ENCODE data around the gene PDIK1L.
A peak's percentile ranks its signal among the peaks of the same experiment; 100 is the strongest.

Gene PDIK1L

DNA sequence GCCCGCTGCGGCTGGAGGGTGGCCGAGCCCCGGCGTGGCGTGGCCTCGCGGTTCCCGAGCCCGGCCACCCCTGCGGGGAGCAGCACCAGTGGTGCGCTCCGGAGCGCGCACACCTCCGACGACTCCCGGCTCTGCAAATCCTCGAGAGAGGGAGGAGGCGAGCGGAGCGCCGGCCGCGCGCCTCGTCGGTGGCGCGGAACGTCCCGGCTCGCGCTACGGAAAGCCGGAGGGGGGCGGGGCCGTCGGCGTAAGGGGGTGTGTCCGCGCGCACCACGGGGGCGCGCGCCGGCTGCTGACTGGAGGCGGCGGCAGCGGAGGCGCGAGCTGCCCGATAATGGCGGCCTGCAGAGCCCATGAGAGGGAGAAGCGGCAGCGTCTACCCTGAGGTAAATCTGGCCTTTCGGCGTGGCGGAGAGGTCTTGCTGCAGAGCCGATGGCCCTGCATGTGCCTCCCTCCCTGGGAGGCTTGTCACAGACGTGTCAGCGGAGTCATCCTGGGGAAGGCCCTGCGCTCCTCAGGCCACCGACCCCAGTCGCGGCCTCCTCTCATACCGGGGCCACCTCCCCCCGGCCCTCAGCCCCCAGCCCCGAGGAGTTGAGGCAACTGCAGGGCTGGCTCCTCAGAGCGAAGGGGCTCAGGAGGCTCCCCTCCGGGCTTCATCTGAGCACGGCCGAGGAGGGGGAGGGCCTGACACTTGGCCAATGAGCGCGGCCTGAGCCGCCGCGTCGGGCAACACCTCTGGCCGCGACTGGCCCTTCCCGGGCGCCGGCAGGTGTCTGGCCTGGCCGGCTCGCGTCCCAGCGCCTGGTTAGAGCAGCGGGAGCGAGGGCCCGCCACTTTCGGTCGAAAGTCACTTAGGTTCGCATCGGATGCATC, at the start of gene PDIK1L:
Gene PDIK1L (plus strand): TSS at position 295 of the 877 bp plus-strand sequence. CDS start 2,485 bp downstream, outside the sequence.
- peak; percentile 56 to 96 (median 88) for DNase-seq

DNA sequence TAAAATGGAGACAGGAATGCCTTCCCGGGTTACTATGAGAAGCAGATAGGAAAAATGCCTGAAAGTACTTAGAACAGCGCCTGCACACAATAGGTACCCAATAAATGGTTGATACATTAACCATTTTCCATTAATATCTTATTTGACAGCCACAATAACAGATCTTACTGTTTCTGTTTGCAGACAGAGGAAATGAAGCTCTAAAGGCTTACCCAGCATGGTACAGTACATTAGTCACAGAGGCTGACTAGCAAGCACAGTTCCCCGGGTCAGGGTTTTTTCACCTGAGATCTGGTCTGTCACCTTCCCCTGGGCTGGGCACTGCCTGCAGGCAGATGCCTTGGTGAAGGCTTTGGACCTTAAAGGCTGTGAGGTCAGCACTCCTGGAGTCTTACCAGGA, 47.1 kb upstream of the PDIK1L start:
- DNase-seq: no peak

DNA sequence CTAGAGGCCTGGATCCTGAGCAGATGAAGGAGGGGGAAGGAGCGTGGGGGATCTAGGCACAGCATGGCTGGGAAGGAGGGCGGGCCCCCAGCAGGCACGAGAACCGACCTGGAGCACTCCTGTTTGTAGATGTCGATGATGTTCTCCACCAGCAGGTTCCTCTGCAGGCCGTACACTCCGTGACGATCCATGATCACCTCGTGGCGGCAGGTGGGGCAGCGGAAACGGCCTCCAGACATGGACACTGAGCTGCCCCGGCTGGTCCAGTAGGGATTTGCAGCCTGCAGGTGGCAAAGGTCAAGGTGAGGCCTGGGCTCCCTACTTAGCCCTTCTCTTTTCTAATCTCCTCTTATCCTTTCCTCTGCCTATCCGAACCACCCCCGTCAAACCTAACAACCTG, 45.5 kb upstream of the PDIK1L start:
- DNase-seq: no peak

DNA sequence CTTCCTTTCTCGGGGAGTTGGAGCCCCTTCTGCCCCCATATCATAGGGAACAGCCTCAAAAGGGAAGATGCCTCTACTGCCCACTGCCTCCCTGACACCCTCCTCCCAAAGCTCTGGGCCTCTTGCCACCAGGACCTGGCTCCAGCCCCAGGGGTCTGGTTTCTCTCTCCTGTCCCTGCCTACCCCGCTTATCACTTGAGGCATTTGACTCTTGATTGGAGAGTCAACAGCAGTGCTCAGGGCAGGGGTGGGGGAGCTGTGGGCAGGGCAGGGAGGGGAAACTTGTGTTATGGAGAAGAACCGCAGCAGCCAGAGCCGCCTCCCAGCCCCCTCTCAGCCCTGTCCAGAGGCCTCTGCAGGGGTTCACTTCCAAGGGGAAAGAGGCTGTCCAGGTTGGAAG, 44.8 kb upstream of the PDIK1L start:
- no peak for DNase-seq

DNA sequence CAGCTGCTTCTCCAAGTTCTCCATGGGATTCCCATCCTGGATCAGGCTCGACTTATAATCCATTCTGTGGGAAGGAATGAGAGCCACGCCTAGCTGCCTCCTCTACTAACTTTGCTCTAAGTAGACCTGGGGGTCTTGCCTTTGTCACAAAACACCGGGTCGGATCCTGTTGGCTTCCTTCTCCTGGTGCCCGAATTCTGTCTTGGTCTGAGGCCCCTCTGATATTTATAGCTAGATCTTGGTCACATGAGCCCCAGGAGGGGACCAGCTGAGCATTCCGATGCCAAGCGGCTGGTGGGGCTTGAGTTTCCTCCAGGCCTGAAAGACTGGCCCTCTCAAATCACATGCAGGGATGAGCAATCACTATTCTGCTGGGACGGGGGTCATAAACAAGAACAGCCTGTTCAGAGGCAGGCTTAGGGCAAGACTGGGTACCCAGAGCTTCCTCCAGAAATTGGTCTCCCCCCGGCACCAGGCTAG, 44.2 kb upstream of the PDIK1L start, which contains the start of gene TRIM63:
Gene TRIM63 (minus strand): TSS at position 199 of the 480 bp plus-strand sequence. CDS start 136 bp downstream, at position 63.
- no peak for DNase-seq

DNA sequence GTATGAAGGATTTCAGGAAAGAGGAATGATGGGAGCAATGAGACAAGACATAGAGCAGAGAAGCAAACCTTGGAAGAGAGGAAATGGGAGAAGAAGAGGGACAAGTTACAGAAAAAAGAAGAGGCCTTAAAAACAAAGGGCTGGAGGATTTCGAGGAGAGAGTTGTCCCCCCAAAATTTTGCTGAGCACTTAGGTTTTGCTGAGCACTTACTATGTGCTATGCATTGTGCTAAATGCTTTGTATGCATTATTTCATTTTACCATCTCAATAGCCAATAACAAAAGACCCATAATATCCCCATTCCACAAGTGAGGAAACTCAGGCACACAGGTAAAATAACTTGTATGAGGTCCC, 41.7 kb upstream of the PDIK1L start:
- DNase-seq: no peak

DNA sequence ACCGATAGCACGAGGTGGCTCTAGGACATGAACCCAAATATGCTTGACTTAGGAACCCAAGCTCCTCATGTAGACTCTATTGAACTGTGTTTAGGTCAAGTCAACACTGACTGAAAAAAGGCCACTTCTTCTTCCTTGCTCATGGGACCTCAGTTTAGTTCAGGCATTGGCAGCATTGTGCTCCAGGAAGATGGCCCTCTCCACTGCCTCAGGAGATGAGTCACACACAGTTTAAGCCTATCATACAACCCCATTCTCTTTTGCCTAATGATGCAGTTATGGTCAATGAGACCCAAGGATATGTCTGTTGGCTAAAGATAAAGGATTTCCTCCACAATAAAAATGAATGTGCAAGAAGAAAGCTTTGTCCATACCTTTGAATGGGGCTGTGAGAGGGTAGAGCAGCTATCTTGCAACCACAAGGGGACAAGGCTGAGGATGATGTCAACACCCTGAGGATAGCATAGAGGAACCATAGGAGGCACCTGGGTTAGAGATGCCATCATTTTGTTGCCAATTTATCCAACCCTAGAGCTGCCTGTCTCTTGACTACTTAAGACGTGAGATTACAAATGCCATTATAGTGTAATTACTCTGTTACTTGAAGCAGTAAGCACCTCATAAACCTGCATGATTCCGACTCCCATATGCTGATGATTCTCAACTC, 41.2 kb upstream of the PDIK1L start:
- no peak for DNase-seq

DNA sequence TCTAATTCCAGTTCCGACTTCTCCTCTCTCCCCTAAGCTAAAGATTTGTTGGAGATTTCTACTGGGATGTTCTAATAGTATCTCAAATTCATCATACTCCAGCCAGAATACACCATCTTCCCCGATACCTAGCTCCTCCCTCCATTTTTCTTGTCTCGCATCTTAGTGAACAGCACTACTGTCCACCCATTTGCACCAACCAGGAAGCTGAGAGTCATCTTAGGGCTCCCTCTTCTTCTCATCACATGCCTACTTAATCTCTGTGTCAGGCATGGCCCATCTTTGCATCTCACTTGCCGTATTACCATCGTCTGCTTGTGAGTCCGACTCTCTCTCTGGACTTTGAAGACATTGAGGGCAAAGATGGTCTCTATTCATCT, 40.7 kb upstream of the PDIK1L start:
- DNase-seq: no peak

DNA sequence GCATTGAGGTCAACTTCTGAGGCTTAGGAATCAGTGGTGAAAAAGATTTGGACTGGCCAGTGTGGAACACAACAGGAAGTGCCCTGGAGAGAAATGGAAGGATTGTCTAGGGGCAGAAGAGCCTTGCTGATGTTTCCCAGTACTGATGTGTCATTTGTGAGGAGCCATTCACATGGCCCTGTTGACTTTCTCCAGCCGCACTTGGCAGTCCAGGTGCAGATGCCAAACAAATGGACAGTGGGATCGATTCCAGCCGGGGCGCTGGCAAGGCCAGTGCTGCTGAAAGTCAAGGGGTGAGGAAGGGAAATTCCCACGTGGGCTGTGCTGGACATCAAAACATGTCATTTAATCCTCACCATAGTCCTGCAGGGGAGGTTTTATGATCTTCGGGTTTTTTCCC, 39.3 kb upstream of the PDIK1L start:
- DNase-seq: peak in 1 of 14 donors; percentile 3

DNA sequence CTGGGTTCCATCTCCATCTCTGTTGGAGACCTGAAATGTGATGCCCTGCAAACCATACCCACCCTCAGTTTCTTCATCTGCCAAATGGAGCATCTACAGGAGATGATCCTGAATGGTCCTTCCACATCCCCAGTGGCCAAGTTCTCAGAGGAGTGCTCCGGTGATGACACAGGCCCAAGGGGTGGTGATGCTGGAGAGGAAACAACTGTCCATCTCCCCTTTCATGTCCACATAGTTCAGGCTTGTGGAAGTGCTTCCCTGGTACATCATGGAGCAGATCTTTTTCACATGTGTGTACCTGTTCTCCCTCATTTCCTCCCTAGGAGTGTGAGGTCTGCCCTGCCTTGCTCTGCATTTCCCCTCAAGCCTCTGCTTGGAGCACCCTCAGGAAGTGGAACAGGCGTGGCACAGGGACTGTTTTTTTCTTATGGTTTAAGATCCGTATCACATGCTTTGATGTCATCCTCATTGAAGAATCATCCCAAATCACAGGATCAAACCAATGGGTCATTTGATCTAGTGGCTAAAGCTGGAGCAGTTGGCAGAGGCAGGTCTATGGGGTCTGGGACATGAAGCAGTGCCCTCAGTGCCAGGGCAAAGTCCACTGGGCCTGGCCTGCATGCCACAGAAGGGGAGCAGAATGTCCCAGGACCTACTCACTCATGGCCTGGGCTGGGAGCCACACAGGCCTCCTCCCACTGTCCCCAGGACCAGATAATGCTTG, 36.0 kb upstream of the PDIK1L start:
- DNase-seq: no peak

DNA sequence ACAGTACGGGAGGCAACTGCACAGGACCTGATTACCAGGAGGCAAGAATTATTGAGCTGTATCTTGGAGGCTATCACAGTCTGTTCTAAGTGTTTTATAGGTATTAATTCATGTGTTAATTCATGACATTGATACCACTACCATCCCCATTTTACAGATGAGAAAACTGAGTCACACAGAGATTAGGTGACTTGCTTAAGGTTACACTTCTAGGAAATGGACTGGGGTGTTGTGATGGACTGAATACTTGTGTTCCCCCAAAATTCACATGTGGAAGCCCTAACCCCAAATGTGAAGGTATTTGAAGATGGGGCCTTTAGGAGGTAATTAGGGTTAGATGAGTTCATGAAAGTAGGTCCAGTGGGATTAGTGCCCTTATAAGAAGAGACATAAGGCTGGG, 34.1 kb upstream of the PDIK1L start:
- DNase-seq: no peak

DNA sequence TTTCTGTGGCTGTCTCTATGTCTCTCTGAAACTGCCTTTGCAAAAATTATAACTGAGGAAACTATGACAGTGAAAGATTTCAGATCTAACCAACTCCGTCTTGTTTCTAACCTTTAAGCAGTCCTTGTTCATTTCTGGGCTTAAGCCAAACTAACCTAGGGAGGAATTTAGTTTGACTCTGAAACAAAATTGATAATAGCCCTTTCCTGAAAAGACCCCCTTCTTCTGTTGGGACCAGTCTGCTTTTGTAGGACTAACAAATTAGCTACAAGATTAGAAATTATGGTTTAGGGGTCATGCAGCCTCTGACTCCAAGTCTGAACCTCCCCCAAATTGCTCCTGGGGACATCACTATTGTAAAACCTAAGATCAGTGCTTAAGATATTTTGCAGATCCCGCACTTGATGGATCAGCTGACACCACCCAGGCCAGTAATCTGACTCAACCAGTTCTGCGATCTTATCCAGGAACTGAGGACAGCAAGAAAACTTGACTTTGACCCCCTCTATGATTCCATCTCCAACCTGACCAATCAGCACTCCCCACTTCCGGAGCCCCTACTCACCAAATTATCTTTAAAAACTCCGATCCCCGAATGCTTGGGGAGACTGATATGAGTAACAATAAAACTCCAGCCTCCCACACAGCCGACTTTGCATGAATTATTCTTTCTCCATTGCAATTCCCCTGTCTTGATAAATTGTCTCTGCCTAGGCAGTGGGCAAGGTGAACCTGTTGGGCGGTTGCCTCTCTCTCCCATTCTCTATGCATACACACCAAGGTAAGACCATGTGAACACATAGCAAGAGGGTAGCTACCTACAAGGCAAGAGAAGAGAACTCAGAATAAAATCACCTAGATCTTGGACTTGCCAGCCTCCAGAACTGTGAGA, 33.1 kb upstream of the PDIK1L start:
- DNase-seq: no peak

DNA sequence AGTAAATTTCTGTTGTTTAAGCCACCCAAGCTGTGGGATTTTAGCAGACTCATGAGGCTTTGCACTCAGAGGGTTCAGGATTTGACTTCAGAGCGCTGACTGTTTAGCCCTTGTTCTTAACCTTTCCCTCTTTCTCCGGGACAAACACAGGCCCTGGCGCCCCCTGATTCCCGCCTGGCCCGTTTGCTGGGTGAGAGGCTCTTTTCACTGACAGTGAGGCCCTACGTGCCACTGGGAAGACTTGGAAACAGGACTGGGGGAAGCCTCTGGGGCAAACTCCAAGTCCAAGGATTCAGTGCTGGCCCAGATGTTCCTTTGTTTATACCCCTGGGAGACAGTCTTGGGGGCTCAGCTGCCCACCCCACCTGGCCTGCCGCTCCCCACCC, 32.5 kb upstream of the PDIK1L start:
- no peak for DNase-seq

DNA sequence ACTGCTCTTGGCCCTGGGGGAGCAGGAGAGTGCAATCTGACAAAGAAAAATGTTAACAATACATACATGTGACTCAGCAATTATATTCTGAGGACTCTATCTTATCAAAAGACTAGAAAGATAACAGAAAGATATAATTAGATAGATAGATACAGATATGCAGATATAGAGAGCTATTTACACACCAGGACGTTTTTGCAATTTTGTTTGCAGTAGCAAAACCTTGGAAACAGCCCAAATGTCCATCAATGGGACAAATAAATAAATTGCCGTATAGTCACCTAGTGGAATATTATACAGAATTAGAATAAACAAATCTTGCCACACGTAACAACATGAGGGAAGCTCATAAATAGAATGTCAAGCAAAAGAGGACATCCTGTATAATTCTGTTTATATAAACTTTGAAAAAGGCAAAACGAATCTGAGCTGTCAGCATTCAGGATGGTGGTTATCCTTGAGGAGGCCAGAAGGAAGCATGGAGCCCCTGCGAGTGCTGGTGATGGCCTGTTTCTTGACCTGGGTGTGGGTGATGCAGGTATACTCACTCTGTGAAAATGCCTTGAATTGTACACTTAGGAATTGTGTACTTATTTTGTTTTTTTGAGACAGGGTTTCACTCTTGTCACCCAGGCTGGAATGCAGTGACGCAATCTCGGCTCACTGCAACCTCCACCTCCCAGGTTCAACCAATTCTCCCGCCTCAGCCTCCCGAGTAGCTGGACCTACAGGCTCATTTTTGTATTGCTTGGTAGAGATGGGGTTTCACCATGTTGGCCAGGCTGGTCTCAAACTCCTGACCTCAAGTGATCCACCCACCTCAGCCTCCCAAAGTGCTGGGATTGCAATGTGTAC, 31.4 kb upstream of the PDIK1L start:
- no peak for DNase-seq

DNA sequence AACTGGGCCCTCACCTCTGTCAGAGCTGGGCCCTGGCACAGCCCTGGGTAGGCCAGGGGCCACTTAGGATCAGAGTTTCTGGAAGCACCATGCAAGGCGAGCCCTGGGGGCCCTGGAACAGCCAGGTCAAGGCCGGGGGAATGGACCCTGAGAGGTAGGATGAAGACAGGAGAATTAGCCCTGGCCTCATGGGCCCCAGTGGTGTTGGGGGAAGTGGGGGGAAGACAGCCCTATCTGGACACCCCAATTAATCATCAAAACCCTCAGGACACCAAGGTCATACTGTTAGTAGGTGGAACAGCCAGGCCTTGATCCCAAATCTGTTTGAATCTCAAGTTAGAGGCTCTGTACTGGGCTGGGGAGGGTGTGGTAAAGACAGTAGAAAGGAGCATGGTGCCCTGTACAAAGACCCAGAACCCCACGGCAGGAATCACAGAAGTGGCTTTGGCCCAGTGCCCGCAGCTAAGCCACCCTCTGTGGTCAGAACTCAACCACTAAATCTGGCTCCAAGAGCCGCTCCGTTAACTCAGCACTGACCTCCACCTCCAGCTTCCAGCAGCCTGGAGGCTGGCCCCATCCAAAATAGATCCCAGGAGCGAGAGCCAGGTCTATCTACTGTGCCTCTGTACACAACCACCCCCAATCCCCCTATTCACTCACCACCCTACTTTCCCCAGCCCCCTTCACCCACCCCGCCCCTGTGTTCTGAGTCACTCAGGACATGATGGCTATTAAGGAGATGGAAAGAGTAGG, 30.2 kb upstream of the PDIK1L start:
- DNase-seq: no peak

DNA sequence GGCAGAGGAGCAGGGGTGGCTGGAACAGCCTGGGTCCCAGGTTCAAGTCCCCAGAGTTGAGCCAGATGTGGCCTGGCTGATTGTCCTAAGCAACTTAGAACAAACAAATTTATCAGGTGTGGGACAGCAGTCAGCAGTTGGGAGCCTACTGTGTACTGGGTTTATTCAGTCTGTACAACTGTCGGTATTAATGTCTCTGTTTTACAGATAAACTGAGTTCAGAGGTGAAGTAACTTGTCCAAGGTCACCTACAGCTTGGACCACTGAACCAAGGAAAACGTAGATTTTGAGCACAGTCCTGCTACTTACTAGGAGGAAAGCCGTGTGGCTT, 29.6 kb upstream of the PDIK1L start:
- DNase-seq: no peak

DNA sequence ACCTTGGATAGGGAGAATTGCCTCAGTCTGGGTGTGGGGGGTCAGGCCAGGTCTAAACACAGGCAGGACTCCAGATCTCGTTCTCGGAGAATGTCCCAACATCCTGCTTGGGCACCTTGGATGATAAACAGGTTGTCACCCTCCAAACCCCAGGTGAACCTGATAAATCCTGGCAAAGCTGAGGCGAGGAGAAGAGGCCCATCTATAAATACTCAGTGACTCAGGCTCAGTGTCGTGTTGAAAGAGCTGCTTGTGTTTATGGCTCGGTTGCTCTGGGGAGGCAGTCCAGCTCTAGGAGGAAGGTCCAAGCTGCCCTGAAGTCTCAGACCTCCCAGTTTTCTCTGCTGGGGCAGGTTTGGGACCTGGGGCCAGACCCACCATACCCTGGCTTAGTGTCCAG, 28.4 kb upstream of the PDIK1L start:
- no peak for DNase-seq

DNA sequence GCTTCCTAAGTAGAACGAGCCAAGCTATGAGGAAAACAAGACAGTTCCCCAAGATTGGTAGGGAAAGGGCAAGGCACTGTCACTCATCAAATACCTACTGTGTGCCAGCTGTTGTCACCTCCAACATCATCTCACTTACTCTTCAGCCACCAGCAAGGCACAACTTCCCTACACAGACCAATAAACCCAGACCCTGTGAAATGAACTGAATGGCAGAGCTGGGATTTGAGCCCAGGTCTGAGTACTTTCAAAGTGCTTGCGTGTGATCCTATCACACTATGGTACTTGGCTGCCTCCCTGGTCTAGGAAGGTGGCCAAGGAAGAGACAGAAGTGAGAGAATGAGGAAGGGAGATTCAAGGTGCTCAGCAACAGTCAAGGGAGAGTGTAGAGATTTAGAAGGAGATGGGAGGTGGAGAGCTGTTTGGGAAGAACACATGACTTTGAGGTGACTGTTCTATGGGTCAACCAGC, 27.5 kb upstream of the PDIK1L start:
- DNase-seq: no peak

DNA sequence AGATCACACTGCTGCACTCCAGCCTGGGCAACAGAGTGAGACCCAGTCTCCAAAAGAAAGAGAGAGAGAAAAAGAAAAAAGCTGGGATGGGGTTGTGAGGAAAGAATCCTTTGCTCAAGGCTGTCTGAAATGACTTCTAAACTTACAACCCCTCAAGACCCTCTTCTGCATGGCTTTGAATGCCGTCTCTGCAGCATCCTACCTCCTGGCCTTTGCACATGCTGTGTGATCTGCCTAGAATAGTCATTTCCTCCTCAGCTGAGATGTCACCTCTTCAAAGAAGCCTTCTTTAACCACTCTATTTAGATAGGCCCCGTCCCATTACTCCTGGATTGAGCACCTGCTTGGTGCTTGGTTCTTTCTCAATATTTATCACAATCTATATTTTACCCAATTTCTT, 26.8 kb upstream of the PDIK1L start:
- no peak for DNase-seq

DNA sequence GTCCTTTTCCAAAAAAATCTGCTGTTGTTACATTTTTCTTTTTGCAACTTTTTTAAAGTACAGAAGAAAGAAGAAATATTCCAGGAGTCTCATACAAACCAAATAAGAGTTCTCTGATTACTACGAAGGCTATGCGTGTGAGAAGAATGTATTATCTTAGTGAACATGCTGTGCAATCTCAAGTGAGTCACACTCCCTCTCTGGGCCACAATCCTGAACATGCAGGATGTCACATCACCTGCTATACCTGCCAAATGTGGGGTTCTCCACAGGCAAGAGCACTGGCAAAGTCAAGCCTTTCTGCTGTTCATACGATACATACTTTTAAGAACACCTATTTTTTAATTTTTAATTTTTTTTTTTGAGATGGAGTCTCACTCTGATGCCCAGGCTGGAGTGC, 22.5 kb upstream of the PDIK1L start:
- DNase-seq: no peak

All from C1 segment of cervical spinal cord (tissue), 14 donors.